Ishikawa (cell line): ENCODE results near the gene RABGAP1L.

Experiments used
- CEBPB ChIP-seq: IDR thresholded peaks from 2 replicates; pipeline ENCODE4 v1.6.1; 2012
- CREB1 ChIP-seq: IDR thresholded peaks from 2 replicates; pipeline ENCODE4 v1.6.1; 2012; ENCODE audit warnings: low read depth
- EGR1 ChIP-seq: IDR thresholded peaks from 2 replicates; pipeline ENCODE4 v1.6.1; 2012
- EP300 ChIP-seq: IDR thresholded peaks from 2 replicates; pipeline ENCODE4 v1.6.1; 2012; ENCODE audit warnings: borderline replicate concordance
- FOXM1 ChIP-seq: IDR thresholded peaks from 2 replicates; pipeline ENCODE4 v1.6.1; 2012; ENCODE audit warnings: low read depth, borderline replicate concordance
- NFIC ChIP-seq: IDR thresholded peaks from 2 replicates; pipeline ENCODE4 v1.6.1; 2012
- RAD21 ChIP-seq: IDR thresholded peaks from 2 replicates; pipeline ENCODE4 v1.6.1; 2012; ENCODE audit warnings: low read depth
- TAF1 ChIP-seq: IDR thresholded peaks from 2 replicates; pipeline ENCODE4 v1.6.1; 2012; ENCODE audit warnings: low read depth, mild to moderate bottlenecking
- TCF12 ChIP-seq: IDR thresholded peaks from 2 replicates; pipeline ENCODE4 v1.6.1; 2012; ENCODE audit warnings: low read depth
- TEAD4 ChIP-seq: IDR thresholded peaks from 2 replicates; pipeline ENCODE4 v1.6.1; 2012
- YY1 ChIP-seq: IDR thresholded peaks from 2 replicates; pipeline ENCODE4 v1.6.1; 2012; ENCODE audit warnings: low read depth
- ZBTB7A ChIP-seq: IDR thresholded peaks from 2 replicates; pipeline ENCODE4 v1.6.1; 2012; ENCODE audit warnings: low read depth
- TF ChIP-seq, protein P1 (sequence below): IDR thresholded peaks from 2 replicates; pipeline ENCODE4 v1.6.1; 2012
- TF ChIP-seq, protein P2 (sequence below): IDR thresholded peaks from 2 replicates; pipeline ENCODE4 v1.6.1; 2012
- TF ChIP-seq, protein P3 (sequence below): IDR thresholded peaks from 2 replicates; pipeline ENCODE4 v1.6.1; 2012; ENCODE audit warnings: low read depth, mild to moderate bottlenecking

Gene RABGAP1L

DNA sequence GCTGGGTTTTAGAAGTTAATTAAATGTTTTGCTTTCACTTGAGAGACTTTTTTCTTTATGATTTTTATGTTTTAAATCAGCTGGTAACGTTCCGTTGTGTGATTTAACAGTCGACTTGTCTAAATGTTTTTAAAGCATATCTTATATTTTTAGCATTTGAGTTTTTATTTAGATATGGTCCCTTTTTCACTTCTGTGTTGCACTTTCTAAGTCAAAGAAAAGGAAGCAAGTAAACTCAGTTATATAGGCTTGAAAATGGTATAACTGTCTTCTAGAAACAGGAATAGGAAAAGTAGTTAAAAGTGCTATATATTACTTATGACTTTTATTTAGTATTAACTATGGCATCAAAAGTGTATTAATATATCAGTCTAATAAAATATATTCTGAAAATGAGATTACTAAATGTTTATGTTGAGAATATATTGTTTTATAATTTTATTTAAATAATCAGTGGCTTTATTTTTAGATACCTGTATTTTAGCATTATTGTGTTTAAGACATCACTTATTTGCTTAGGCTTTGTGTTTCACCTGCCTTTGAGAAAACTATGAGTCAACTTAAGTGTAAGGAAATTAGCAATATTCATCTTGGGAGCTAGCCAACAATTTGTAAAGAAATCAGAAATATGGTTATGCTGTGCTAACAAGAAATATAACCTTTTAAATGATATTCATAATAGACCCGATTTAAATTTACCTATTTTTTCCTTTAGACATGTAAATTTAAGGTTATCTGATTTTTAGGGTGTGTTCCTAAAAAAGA lies 60.5 kb downstream of the RABGAP1L start:
- TF ChIP-seq CREB1 (no peak), CEBPB (no peak), FOXM1 (no peak), TEAD4 (no peak), RAD21 (no peak)
- TF ChIP-seq, protein P1, sequence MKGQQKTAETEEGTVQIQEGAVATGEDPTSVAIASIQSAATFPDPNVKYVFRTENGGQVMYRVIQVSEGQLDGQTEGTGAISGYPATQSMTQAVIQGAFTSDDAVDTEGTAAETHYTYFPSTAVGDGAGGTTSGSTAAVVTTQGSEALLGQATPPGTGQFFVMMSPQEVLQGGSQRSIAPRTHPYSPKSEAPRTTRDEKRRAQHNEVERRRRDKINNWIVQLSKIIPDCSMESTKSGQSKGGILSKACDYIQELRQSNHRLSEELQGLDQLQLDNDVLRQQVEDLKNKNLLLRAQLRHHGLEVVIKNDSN = no peak
- TF ChIP-seq, protein P2, sequence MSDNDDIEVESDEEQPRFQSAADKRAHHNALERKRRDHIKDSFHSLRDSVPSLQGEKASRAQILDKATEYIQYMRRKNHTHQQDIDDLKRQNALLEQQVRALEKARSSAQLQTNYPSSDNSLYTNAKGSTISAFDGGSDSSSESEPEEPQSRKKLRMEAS = no peak

DNA sequence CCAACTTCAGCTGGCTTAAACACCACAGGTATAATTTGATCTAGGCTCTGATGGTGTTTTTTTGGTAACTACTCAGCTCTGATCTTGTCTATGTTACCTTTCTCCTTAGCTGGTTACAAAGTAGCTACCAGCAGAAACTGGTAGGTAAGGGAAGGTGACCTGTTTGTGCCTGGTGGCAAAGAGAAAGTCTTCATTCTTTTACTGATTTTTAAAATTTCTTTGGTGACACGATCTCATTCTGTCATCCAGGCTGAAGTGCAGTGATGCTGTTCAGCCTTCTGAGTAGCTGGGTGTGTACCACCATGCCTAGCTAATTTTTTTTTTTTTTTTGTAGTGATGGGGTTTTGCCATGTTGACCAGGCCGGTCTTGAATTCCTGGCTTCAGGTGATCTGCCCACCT lies 62.4 kb downstream of the RABGAP1L start:
- TF ChIP-seq, protein P1 = no peak
- TF ChIP-seq EGR1 (no peak), EP300 (no peak), TEAD4 (no peak), ZBTB7A (no peak), RAD21 (no peak), TAF1 (no peak), CREB1 (no peak), YY1 (no peak), TCF12 (no peak), FOXM1 (no peak), NFIC (no peak), CEBPB (no peak)
- TF ChIP-seq, protein P3, sequence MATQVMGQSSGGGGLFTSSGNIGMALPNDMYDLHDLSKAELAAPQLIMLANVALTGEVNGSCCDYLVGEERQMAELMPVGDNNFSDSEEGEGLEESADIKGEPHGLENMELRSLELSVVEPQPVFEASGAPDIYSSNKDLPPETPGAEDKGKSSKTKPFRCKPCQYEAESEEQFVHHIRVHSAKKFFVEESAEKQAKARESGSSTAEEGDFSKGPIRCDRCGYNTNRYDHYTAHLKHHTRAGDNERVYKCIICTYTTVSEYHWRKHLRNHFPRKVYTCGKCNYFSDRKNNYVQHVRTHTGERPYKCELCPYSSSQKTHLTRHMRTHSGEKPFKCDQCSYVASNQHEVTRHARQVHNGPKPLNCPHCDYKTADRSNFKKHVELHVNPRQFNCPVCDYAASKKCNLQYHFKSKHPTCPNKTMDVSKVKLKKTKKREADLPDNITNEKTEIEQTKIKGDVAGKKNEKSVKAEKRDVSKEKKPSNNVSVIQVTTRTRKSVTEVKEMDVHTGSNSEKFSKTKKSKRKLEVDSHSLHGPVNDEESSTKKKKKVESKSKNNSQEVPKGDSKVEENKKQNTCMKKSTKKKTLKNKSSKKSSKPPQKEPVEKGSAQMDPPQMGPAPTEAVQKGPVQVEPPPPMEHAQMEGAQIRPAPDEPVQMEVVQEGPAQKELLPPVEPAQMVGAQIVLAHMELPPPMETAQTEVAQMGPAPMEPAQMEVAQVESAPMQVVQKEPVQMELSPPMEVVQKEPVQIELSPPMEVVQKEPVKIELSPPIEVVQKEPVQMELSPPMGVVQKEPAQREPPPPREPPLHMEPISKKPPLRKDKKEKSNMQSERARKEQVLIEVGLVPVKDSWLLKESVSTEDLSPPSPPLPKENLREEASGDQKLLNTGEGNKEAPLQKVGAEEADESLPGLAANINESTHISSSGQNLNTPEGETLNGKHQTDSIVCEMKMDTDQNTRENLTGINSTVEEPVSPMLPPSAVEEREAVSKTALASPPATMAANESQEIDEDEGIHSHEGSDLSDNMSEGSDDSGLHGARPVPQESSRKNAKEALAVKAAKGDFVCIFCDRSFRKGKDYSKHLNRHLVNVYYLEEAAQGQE = no peak
- TF ChIP-seq, protein P2 = no peak

DNA sequence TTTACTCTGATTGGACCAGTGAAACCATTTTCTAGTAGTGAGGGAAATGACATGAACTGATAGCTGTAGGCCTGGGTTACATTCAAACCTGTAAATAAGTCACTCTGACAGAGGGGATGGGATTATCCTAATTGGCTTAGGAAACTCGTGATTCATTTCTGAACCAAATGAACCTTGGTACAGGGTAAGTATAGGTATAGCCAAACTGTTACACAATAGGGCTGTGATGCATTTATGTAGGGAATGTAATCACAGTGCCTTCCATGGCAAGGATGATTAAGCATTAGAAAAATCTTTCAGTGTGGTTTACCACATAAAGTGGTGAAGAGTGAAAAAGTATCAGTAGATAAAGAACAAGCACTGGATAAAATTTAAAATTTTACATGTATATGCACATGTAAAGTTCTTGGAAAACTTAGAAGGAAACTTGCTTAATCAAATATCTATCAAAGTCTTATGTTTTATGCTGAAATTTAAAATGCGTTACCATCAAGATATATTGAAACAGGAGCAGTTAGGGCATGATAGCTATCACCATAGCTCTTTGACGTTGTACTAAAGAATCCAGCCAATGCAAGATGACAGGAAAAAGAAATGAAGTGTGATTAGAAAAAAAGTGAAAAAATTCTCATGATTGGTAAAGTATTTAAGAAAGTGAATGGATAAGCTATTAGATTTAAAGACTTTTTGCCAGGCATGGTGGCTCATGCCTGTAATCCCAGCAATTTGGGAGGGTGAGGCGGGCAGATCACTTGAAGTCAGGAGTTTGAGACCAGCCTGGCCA lies 63.0 kb downstream of the RABGAP1L start:
- no peak for TF ChIP-seq EGR1
- TF ChIP-seq ZBTB7A = no peak
- TF ChIP-seq CEBPB = no peak
- TF ChIP-seq TAF1 = no peak
- TF ChIP-seq YY1 = no peak
- TF ChIP-seq, protein P1 = no peak
- no peak for TF ChIP-seq FOXM1

DNA sequence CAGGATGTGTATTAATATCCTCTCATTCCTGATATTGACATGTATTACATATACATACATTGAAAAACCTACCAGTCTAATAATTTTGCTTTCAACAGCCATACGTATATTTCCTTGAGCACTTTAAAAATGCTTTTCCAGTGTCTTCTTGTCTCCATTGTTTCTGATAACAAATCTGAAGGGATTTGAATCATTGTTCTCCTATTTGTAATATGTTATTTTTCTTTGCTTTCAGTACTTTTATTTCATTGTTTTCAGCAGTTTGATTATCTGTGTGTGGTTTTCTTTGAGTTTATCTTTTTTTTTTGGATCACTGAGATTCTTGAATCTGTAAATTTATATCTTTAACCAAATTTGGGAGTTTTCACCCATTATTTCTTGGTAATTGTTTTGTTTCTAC lies 65.3 kb downstream of the RABGAP1L start:
- TF ChIP-seq, protein P1 = no peak
- TF ChIP-seq NFIC = no peak
- TF ChIP-seq ZBTB7A = no peak
- TF ChIP-seq CREB1 = no peak

DNA sequence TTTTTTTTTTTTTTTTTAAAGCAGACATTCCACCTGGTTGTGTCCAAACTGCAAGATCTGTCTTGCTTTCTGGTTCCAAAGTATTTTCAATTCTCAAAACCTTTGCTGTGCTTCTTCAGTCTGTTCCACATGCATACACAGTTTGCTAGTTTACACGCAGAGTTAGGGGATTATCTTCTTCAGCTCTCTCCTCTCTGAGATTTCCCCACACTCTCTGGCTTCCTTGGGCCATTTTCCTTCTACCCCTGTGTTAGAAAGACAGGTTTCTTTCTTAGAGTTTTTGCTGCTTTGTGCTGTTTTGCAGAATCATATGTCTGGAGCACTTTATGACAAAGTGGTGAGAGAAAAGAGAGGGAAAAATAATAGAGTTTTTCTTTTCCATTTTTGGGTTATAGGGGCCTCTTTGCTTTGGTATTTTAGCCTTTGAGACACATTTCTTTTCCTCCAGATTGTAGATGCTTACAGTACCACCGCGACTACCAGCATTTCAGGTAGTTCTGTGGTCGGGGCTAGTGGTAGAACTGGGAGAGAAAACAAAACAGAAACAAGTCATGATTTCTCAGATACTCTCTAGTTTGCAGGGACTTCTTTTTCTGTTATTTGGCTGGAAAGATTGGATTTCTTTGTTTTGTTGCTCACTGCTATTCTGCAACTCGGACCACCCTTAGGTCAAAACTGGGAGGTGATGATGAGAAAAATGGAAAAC lies 66.3 kb downstream of the RABGAP1L start:
- TF ChIP-seq YY1 (no peak), TCF12 (no peak), FOXM1 (no peak), EP300 (no peak), EGR1 (no peak), CREB1 (no peak), NFIC (no peak), ZBTB7A (no peak), TEAD4 (no peak), TAF1 (no peak), RAD21 (no peak), CEBPB (no peak)
- TF ChIP-seq, protein P2 = no peak
- TF ChIP-seq, protein P3 = no peak
- TF ChIP-seq, protein P1 = no peak
